Suprapubic skin (tissue), 4 donors: ENCODE measurements around the gene BMP8B. TPM values are rescaled to one million over a fixed set of nuclear protein-coding genes. Genes with fewer than 3 reads are reported as not detected.
"Not testable (repeated sequence)": the region's sequence is repeated elsewhere in the genome, so short reads cannot be mapped to it uniquely, and the experiment has no call there.

Source experiments
- DNase-seq, 2 donors: peaks; one replicate each; pipeline ENCODE4 v3.0.0-alpha.2; 2019; ENCODE audit warnings: low spot score in 2 of 2
- H3K27ac ChIP-seq: fragments of 200-600 bp; sonication (generic); one replicate; pipeline ENCODE4 v1.5.1; 2019
- H3K27me3 ChIP-seq: fragments of 200-600 bp; sonication (generic); one replicate; pipeline ENCODE4 v1.5.1; 2019
- H3K36me3 ChIP-seq: fragments of 200-600 bp; sonication (generic); one replicate; pipeline ENCODE4 v1.5.1; 2019
- H3K4me1 ChIP-seq: fragments of 200-600 bp; sonication (generic); one replicate; pipeline ENCODE4 v1.5.1; 2019
- H3K4me3 ChIP-seq: fragments of 200-600 bp; sonication (generic); one replicate; pipeline ENCODE4 v1.5.1; 2019; ENCODE audit warnings: mild to moderate bottlenecking
- H3K9me3 ChIP-seq: fragments of 200-600 bp; sonication (generic); one replicate; pipeline ENCODE4 v1.5.1; 2019
- CTCF ChIP-seq, 2 donors: fragments of 200-600 bp in 1 of 2; fragments of 450-650 bp in 1 of 2; sonication (generic) in 1 of 2; IDR thresholded peaks; one replicate each; pipeline ENCODE4 v1.5.1; 2016 to 2019; ENCODE audit warnings: antibody characterized with exemption in 2 of 2, mild to moderate bottlenecking in 1 of 2, moderate library complexity in 1 of 2
- EP300 ChIP-seq: sonication (generic); formaldehyde crosslinking; IDR thresholded peaks from one replicate; pipeline ENCODE4 v1.6.1; 2017; ENCODE audit warnings: antibody characterized with exemption
- POLR2A ChIP-seq, 2 donors: fragments of 450-650 bp; IDR thresholded peaks; one replicate each; pipeline ENCODE4 v1.6.1; 2017; ENCODE audit warnings: antibody characterized with exemption in 2 of 2, mild to moderate bottlenecking in 2 of 2, moderate library complexity in 2 of 2
- POLR2AphosphoS5 ChIP-seq, 3 donors: sonication (generic); formaldehyde crosslinking; IDR thresholded peaks; one replicate each; pipeline ENCODE4 v1.6.1; 2017; ENCODE audit warnings: antibody characterized with exemption in 3 of 3
- WGBS: methylation state at CpG from one replicate; pipeline ENCODE4 v1.1.5; 2018; 5-methylcytosine and 5-hydroxymethylcytosine counted together
- total RNA-seq, 4 donors: library from RNA; depleted of rRNA; stranded (reverse); fragments of >200 nt; gene quantifications; one replicate each; pipeline ENCODE4 v1.1.0, GENCODE V29; 2016

BMP8B gene
- total RNA-seq, 4 donors from 2014 or later: 0.83 to 3.5 (median 2.1) TPM

GRCh38 chr1:39779137-39779536 lies 9.5 kb downstream of the BMP8B start:
- no peak for TF ChIP-seq EP300
- TF ChIP-seq CTCF (IDR thresholded peaks at IDR 0.05): no peak
- TF ChIP-seq POLR2AphosphoS5 (IDR thresholded peaks at IDR 0.05): no peak
- no peak for TF ChIP-seq POLR2A (IDR thresholded peaks at IDR 0.05)
- 92% methylated on average over 2 of the region's 7 CpGs for WGBS
- H3K4me3 ChIP-seq: no peak overlapping the region
- no peaks in the 10 kb centered on the region for H3K27me3 ChIP-seq
- H3K27ac ChIP-seq: no peak overlapping the region
- no peaks in the 10 kb centered on the region for H3K9me3 ChIP-seq
- no peaks in the 10 kb centered on the region for H3K36me3 ChIP-seq
- peak in 1 of 2 donors; percentile 34 for DNase-seq
- H3K4me1 ChIP-seq: no peaks in the 10 kb centered on the region

GRCh38 chr1:39778463-39779099 lies 10.1 kb downstream of the BMP8B start:
- 90% methylated on average over 11 of the region's 12 CpGs for WGBS

DNA sequence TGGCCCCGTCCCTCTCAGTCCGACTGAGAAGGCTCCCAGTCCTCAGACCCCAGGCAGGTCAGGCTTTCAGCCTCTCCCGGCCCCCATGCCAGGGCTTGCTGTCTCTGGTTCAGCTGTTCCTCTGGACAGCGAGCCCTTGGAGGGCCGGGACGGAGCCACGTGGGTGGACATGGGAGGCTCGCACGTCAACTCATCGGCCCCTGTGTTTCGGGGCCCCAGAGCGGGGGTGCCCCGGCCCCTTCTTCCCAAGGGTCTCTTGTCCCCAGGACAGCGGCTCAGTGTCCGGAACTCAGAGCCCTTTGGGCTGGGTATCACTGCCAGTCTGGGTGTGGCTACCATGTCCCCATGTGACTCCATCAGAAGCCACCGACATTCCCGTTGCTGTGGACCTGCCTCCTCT lies 10.8 kb downstream of the BMP8B start:
- not testable (repeated sequence) for H3K4me1 ChIP-seq, H3K4me3 ChIP-seq, H3K27ac ChIP-seq, DNase-seq, H3K36me3 ChIP-seq, H3K27me3 ChIP-seq, H3K9me3 ChIP-seq
- 84% methylated on average over 11 of the region's 17 CpGs for WGBS

More at GRCh38 chr1:39778463-39779099, 10.1 kb downstream of the BMP8B start:
- H3K4me3 ChIP-seq, H3K27ac ChIP-seq, H3K9me3 ChIP-seq, H3K36me3 ChIP-seq, H3K27me3 ChIP-seq, H3K4me1 ChIP-seq: not testable (repeated sequence)
- DNase-seq: peak in 1 of 2 donors; percentile 2

- Histone ChIP-seq H3K9me3 (no peaks in the 10 kb centered on the region), H3K27me3 (no peaks in the 10 kb centered on the region), H3K4me3 (no peak overlapping the region), H3K36me3 (no peaks in the 10 kb centered on the region), H3K27ac (no peak overlapping the region), H3K4me1 (no peaks in the 10 kb centered on the region)
- no peak for TF ChIP-seq POLR2AphosphoS5 (IDR thresholded peaks at IDR 0.05)
- TF ChIP-seq EP300: no peak
- TF ChIP-seq CTCF (IDR thresholded peaks at IDR 0.05): no peak
- no peak for TF ChIP-seq POLR2A (IDR thresholded peaks at IDR 0.05)
- DNase-seq: no peak
- 88% methylated on average over 4 of the region's 4 CpGs for WGBS
Measured at GRCh38 chr1:39777306-39777705, 11.4 kb downstream of the BMP8B start.

GRCh38 chr1:39776886-39777285 lies 11.8 kb downstream of the BMP8B start:
- DNase-seq: no peak
- Histone ChIP-seq H3K4me1 (no peaks in the 10 kb centered on the region), H3K4me3 (no peak overlapping the region), H3K9me3 (no peaks in the 10 kb centered on the region), H3K36me3 (no peaks in the 10 kb centered on the region), H3K27me3 (no peaks in the 10 kb centered on the region), H3K27ac (no peak overlapping the region)
- 57% methylated on average over 4 of the region's 4 CpGs for WGBS
- TF ChIP-seq CTCF (IDR thresholded peaks at IDR 0.05) (no peak), POLR2AphosphoS5 (IDR thresholded peaks at IDR 0.05) (no peak), POLR2A (IDR thresholded peaks at IDR 0.05) (no peak), EP300 (no peak)

GRCh38 chr1:39776400-39776713 lies 12.3 kb downstream of the BMP8B start:
- Histone ChIP-seq H3K36me3 (no peaks in the 10 kb centered on the region), H3K4me3 (no peak overlapping the region), H3K27me3 (peaks cover 1% of the 10 kb centered on the region), H3K4me1 (no peaks in the 10 kb centered on the region), H3K9me3 (no peaks in the 10 kb centered on the region), H3K27ac (no peak overlapping the region)
- DNase-seq: no peak
- TF ChIP-seq CTCF (IDR thresholded peaks at IDR 0.05): no peak
- TF ChIP-seq POLR2AphosphoS5 (IDR thresholded peaks at IDR 0.05): no peak
- no peak for TF ChIP-seq POLR2A (IDR thresholded peaks at IDR 0.05)
- TF ChIP-seq EP300: no peak
- 73% methylated on average over 12 of the region's 12 CpGs for WGBS

- H3K36me3 ChIP-seq, H3K27me3 ChIP-seq, DNase-seq, H3K27ac ChIP-seq, H3K9me3 ChIP-seq, H3K4me3 ChIP-seq, H3K4me1 ChIP-seq: not testable (repeated sequence)
- WGBS: 65% methylated on average over 8 of the region's 20 CpGs
Measured at GRCh38 chr1:39775676-39776399, 12.8 kb downstream of the BMP8B start.

DNA sequence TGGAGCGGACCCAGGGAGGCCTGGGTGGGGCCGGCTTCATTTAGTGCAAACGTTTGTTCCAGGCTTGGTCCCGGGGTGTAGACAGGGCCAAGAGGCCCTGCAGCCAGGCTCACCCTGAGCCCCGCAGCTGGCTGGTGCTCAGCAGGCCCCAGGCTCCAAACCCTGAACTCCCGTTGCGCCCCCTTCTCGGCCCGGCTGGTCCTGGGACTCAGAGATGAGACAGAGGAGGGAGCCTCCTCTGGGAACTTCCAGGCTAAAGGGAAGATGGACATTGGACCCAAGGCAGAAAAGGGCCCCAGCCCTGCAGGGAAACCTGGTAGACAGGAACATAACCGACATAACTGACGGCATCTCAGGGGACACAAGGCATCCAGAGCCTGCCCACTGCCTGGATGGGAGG lies 13.5 kb downstream of the BMP8B start:
- WGBS: 96% methylated on average over 5 of the region's 11 CpGs
- H3K27me3 ChIP-seq, H3K9me3 ChIP-seq, H3K27ac ChIP-seq, H3K4me3 ChIP-seq, DNase-seq, H3K4me1 ChIP-seq, H3K36me3 ChIP-seq: not testable (repeated sequence)

GRCh38 chr1:39773369-39773979 lies 15.2 kb downstream of the BMP8B start:
- DNase-seq: not testable (repeated sequence)

More at GRCh38 chr1:39773369-39773979, 15.2 kb downstream of the BMP8B start:
- H3K9me3 ChIP-seq, H3K36me3 ChIP-seq, H3K27ac ChIP-seq, H3K4me1 ChIP-seq, H3K4me3 ChIP-seq, H3K27me3 ChIP-seq: not testable (repeated sequence)
- WGBS: no CpG with 5 or more reads among the region's 23 CpGs
